Measurements from ENCODE around the gene ZMIZ1. TPM values are rescaled to one million over a fixed set of nuclear protein-coding genes. Genes with fewer than 3 reads are reported as not detected.

The ZMIZ1 gene
- total and polyA plus RNA-seq, 2 experiments from 2014 or later: 48.2 to 78.8 TPM

GRCh38 chr10:79361726-79362397 is 293.1 kb downstream of the ZMIZ1 start:
- no peaks in the 10 kb centered on the region for H3K9me3 ChIP-seq (ENCODE audit: low read depth)
- TF ChIP-seq CTCF (IDR thresholded peaks at IDR 0.05; ENCODE audit: low read depth, low read length): no peak
- H3K36me3 ChIP-seq: no peaks in the 10 kb centered on the region
- H3K27me3 ChIP-seq: no peaks in the 10 kb centered on the region
- no peaks in the 10 kb centered on the region for H3K4me1 ChIP-seq (ENCODE audit: low read depth)
- no peak overlapping the region for H3K4me3 ChIP-seq
- H3K27ac ChIP-seq: no peak overlapping the region
- DNase-seq (ENCODE audit: low read depth in 1 of 2, low spot score in 1 of 2): peak in 1 of 2 donors; percentile 56

Measured in cardiac muscle cell (in vitro differentiated cells and primary cell).